HG03439 (cell line): ENCODE measurements around the gene SEMA4D.
A peak's percentile ranks its signal among the peaks of the same experiment; 100 is the strongest.

ENCODE experiments used
- ATAC-seq: cut with Tn5 transposase; IDR thresholded peaks from one replicate; pipeline ENCODE4 v1.9.1; 2021; ENCODE audit warnings: mild to moderate bottlenecking, moderate library complexity; ENCODE audit not compliant: unreplicated experiment

Gene SEMA4D

DNA sequence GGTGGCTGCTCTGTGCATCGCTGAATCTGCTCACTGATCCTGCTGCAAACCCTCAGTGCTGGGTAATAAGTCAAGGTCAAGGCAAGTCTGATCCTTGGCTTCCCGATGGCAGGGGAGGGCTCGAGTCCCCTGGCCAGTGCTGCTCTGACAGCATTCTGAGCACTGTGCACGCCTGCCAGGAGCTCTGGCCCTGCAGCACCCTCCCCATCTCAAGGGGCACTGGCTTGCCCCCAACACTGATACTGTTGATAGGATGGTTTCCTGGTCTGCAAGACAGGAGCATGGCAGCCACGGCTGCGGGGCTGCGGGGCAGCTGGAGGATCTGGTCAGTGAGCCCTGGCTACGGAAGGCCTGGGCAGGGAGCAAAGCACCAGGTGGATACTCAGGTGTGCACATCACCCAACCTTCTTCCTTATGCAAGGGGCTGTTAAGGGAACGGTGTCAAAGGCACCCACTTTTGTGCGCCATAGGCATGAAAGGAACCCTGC is 107.8 kb downstream of the SEMA4D start:
- ATAC-seq: no peak

DNA sequence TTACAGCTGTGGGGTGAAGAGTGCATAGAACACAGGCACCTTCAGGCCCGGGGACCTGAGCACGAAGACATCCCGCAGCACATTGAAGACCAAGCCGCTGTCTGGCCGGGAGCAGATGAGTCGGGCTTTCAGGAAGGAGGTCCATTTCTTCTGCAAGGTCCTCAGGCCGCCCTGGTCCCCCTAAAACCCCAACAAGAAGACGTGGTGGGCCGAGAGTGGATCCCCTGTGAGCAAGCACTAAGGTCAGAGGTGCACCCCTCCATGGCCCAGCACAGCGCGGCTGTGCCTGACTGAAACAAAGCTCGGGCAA is 109.1 kb downstream of the SEMA4D start:
- ATAC-seq: no peak

DNA sequence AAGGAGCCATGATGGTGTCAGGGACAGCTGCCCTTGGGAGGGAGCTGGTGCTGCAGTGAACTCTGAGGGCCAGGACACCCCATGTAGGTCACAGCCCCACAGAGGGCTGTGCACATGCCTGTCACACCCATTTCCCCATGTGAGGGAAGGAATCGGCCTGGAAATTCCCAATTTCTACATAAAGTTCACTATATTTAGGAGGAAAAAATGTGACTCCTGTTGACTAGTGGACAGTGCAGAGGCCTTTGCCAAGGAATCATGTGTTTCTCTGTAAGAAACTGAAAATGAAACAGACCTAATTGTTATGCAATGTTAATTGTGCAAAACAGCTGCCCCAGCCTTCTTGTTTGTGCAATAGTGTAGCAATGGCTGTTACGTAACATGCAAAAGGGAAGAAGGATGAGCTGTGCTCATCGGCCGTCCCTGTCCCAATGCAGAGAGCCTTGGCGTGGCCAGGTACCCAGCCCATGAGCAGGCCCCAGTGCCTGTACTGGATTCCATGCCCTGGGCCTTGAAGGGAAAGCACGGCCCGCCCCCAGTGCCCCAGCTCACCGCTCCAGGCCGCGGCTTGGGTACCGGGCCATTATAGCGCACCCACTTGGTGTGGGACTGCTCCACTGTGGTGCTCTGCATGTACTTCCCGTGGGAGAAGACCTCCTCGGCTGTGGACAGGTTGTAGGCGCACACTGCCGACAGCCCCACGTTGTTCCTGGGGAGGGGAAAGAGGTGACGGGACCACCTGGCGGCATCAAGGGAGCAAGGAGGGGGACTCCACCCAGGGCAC is 109.6 kb downstream of the SEMA4D start:
- no peak for ATAC-seq

DNA sequence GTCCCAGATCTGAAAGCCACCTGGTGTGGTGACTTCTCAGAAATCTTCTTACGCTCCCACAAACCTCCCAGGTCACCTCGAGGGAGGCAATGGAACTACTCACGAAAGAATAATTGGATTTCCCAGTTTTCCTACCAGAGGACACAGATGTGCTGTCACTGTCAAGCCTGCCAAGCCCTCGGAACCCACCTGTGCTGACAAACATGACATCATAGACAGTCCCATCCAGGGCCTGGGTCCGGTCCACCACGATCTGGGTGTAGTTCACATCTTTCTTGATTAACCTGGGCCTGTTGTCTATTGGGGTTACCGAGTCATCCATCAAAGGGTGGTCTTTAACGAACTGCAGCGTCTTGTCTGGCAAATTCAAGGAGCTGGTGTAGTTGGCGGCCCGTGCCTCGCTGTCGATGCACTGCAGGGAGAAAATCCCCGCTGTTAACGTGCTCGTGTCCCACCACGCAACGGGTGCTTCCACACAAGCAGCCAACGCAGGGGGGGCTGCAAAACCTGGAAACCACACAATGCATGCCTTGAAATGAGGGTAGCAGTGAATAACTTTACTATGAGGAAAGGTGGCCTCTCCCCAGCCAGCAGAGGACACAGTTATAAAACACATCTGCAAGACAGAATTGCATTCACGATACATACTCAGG is 110.6 kb downstream of the SEMA4D start:
- ATAC-seq: no peak

DNA sequence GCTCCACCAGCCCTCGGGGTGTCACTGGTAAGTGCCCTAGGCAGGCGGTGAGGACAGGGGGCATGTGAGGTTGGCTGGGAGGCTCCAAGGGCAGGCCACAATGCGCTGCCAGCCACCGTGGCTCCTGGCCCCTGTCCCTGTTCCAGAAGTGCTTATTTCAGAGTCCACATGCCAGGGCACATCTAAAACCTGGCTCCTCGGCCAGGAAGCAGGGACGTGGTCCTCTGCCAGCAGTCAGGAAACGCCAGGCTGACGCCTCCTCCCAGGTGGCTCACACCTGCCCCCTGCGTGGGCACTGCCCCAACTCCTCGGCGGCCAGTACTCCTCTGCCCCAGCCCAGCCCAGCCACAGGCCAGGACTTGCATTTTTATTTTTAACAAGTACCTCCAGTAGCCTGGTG is 111.1 kb downstream of the SEMA4D start:
- ATAC-seq: no peak

DNA sequence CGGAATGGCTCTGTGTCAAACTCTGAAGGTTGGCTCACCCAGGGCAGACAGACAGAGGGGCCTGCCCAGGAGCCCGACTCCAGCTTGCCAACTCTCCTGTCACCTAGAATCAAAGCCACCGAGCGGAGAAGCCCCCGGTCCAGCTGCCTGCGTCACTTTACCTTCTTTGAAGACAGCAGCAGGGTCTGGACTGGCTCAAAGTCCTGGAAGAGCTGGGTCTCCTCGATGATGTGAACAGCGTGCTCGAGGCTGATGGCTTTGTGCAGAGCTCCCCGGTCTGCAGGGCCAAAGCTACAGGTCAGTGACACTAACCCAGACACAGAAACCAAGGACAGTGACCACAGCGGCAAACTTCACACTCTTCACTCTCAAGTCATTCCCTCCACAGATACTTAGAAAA is 111.7 kb downstream of the SEMA4D start:
- ATAC-seq: no peak

DNA sequence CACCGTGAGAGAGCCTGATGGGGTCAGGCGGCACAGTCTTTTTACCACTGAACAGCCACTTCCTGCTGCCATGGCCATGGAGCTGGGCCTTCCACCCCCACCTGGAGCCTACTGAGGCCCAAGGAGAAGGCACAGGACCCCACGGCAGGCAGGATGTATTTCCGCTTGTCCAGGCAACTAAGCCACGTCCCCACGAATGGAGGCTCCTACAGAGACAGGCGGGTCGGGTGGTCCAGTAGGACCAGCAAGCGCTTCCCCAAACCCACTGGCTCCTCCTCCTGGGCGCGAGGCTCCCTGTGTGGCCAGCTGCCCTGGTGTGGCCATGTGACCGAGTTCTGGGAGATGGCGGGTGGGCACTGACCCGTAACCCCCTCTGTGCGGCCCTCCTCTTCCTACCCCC is 113.1 kb downstream of the SEMA4D start:
- no peak for ATAC-seq

DNA sequence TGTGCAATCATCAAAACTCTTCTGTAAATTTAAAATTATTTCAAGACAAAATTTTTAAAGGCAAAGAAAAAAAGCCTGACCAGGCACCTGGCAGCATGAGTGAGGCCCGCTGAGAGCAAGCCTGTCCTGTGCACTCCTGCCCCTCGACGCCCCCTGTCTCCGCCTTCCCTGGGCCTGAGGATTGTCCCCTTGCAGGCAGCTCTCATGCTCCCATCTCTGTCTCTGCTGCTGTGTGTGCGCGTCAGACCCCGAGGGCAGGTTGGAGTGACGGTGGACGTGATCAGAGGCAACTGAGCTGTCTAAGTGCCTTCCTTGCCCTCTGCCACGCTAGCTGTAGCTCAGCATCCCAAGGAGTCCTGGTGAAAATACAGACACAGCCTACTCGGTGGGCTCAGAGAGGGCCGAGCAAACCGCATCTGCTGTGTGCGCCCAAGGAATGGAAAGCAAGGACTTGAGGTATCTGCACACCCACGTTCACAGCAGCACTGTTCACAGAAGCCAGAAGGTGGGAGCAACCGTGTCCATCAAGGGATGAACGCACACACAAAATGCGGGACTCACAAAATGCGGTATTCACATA is 114.1 kb downstream of the SEMA4D start:
- no peak for ATAC-seq

DNA sequence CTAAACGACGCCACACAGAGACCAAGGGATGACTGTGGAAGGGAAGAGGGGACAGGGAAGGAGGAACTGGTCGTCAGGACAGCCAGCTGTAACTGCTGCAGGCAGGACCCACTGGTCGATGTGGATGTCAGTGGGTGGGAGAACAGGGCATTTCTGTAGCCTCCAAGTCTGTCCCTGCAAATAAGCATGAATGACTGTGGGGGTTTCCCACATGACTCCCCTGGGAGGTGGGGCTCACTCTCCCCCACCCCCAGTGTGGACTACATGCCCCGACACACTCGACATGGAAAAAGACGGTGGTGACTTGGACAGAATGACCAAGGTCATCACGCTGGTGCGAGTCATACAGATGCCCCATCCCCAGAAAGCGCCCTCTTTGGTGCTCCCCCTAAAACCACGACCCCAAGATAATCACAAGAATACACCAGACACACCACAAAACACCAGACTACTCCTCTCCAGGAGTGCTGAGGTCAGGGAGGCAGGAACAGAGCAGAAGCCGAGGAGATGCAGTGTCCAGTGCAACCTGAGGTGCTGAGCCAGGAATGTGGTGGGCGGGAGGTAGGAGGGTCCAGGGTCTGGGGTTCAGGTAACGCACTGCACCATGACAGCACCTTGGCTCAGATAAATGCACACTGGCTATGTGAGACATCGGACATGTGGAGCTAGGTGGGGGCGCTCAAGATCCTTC is 114.7 kb downstream of the SEMA4D start:
- ATAC-seq: no peak

DNA sequence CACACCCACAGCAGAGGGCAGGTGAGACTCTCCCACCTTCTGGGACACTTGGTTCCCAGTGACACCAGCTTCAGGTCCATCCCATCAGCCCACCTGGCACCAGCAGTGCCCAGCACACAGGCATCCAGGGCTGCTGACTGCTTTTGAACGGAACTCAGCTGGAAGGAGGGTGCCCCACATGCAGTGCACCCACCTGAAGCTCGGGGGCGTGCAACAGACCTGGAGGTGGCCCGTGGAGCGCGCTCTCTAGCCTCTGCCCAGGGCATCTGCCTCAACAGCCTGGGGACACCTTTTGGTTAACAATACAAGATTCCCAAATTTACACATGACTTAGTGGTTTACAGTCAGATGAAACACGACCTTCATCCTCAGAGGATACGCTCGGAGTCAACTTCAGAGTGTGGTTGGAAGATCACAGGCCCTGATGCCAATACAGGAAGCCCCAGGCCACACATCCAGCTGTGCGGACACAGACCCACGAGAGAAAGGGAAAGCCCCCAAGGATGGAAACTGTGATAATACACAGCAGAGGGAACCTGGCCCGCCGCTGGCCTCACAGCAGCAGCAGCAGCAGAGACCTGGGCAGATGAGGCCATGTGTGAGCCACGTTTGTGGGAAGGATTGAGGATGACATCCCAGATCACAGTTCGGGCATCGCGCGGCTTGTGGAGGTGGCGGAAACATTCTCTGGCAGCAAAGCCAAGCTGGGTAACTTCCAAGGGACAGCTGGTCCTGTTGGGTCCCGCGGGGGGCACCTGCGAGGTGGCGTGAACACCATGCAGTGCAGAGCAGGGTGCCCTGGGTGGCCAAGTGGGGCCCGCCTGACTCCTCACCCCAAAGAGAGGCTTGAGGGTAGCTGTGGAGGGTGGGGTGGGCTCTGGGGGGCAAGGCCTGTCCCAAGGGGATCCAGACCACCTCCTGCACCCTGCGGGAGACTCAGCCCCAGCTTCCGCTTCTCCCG is 115.6 kb downstream of the SEMA4D start:
- ATAC-seq: no peak

DNA sequence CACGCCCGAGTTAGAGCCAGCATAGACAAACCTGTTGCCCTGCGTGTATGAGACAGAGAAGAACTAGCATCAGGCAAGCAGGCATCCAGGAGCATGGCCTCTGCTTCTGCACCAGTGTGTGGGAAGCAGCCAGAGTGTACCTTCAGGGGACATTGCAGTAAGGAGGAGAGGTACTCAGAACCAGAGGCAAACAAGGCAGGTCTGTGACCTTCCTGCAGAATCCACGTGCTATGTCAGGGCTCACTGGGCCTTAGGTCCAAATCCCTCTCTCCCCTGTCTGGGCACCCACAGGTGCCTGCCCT is 116.7 kb downstream of the SEMA4D start:
- ATAC-seq: no peak

DNA sequence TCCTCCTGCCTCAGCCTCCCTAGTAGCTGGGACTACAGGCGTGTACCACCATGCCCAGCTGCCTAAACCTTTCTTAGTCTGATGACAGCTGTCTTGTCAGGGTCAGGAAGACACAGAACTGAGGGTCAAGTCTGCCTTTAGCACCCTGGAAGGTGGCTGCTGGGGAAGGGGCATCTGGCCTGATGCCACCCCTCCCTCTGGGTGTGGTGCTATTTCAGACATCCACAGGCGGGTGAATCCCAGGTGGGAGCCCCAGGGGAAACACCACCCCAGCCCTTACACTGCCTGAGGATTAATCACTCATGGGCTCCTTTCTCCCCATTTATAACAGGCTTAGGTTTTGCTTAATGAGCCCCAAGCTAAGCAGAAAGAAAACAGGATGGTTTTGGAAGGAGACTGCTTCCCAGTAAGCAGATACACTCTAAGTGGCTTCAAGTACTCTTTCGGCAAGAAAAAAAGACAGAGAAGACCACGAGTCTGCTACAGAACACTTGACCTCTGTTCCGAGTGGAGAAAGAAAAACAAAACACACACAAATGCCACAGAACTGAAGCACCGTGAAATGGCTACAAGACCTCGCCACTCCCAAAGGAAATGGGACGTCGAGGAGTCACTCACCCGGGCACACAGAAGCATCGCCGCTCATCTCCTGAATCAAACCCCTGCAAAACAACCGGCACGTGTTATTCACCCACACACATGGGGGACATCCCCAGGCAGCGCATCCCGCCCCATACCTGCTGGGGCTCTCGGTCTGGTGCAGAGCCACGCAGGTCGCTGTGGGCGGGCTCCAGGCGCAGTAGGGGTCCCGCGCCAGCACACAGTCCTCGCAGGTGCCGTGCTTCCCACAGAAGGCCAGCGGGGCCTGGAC is 117.2 kb downstream of the SEMA4D start:
- no peak for ATAC-seq

DNA sequence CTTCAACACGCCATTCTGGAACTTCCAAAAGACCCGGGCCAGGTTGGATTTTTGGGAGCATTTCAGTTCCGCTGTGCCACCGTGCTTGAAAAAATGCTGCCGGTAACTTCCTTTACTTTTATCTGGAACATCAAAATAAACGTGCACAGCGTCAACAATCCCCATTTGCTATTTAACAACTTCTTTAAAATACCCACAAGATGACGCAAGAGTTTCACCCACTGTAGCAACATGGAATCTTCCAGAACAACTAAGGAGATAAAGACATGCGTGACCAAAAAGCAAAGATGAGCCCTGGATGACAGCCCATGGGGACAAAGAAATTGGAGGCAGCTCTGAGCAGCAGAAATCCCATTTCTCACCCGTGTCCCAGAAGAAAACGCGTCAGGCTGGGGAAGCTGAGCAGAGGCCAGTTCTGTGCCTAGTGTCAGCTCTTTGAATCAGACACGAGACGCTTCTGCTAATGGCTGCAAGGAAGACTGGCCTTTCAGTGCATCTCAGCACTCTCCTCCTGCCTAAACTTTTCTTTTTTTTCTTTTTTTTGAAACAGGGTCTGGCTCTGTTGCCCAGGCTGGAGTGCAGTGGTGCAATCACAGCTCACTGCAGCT is 118.3 kb downstream of the SEMA4D start:
- no peak for ATAC-seq

DNA sequence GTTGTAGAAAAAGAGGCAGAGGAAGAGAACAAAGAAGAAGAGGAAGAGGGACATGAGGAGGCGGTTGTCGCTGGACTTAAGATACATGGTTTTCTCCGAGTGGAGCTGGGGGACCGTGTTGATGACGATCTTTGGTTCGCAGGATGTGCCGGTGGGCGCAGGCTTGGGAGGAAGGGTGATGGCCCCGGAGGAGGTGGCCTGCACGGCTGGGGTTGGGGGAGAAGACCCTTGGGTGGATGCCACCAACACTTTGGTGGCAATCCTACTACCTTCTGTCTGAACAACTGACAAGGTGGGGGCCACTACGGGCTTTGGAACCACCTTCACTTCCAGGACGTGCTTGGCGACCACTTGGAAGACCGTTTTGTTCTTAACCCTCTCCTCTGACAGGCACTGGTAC is 118.9 kb downstream of the SEMA4D start:
- ATAC-seq: no peak

DNA sequence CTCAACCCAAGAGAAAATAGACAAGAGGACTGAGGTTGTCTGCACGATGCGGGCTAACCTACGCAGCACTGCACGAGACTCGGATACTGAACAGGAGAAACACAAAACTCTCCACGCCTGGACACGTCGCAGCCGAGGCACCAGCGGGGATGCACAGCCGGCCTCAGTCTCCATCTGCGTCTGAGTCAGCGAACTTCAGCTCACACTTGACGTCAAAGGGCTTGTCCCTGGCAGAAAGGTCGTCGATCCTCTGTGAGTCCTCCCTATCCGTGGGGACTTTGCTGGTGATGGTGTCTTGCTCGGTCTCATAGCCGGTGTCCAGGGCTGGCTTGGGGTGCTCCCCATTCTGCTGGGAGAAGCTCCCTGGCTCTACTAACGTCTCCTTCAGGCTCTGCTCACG is 119.4 kb downstream of the SEMA4D start:
- ATAC-seq: no peak

DNA sequence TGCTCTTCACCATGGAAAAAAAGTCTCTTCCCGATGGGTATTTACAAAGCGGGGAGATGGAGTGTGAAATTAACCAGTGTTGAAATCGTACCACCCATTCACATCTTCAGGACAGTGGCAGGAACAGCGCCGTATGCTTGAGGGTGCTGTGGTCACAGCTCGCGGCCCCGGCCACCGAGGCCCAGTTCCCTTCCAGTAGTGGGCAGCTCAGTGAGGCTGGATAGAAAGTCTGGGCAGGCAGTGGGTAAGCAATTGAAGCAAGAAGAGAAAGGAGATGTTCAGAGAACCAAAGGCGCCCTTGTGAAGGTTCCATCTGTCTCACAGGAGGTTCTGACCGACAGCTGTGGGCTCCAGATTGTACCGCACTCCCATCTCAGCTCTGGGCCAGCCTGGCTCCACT is 120.5 kb downstream of the SEMA4D start:
- no peak for ATAC-seq

DNA sequence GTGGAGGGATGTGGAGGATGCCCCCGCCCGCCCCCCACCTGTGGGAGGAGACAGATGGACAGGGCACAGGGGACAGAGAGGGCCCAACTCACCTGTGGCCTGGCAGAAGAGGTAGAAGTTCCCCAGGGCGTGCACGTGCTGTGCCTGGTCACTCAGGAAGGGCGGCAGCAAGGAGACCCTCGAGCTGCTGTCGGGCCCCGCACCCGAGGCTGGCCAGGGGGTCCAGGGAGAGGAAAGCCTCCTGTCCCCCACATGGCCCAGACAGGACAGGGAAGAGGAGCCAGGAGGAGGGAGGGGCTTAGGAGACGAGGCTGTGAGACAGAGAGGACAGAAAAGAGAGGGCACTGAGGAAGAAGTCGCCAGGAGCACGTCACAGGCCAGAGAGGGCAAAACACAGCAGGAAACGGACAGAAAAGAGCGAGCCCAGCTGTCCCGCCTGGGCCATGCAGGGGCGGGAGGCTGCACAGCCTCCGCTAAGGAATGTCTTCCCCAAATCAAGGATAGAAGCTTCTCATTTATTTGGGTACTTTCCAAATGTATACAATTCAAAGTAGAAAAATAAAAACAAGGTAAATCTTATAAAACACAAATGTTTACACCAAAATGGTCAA is 121.1 kb downstream of the SEMA4D start:
- ATAC-seq: no peak

DNA sequence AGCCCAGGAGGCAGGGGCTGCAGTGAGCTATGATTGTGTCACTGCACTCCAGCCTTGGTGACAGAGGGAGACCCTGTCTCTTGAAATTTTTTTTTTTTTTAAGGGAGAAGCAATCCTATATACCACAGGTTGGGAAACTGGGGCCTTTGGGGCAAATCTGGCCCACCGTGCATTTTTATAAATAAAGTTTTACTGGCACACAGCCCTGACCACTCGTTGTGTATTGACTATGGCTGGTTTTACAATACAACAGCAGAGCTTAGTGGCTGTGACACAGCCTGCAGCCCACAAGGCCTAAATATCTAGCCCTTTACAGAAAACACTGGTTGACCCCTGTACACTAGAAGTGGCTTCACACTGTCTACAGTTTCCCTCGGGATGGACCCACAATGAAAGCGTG is 121.6 kb downstream of the SEMA4D start:
- no peak for ATAC-seq

DNA sequence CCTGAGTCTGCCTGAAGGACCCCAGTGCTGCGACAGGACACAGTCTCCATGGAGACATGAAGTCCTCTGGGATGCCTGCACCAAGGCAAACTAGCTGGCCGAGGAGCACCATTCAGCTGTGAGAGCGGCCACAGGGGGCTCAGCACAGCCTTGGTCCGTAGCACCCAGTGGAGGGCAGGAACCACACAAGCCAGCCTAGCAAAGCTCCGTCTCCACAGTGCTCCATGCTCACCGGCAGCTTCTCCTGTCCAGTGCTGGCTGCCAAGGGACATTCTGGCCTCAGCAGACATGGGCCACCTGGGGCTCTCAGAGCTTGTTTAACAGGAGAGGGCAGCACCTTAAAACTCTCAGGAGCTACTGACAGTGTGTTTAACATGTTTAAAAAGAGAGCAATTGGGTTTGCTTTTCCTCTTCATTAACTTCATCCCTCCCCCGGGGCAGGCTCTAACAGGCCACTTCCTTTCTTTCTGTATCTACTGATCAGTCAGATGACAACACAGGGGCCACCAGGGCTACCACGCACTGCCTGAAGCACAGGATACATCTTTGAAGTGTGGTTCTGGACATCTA is 122.6 kb downstream of the SEMA4D start:
- ATAC-seq: peak; percentile 53
